Progenitor cell of endocrine pancreas (in vitro differentiated cells): ENCODE data around the gene DNAAF5. TPM values are rescaled to one million over a fixed set of nuclear protein-coding genes. Genes with fewer than 3 reads are reported as not detected.
A peak's percentile ranks its signal among the peaks of the same experiment; 100 is the strongest.

Experiments
- DNase-seq: peaks from one replicate; pipeline ENCODE4 v3.0.0; 2021; ENCODE audit warnings: low spot score; ENCODE audit not compliant: unreplicated experiment
- H3K27ac Mint-ChIP-seq: 2 replicates; pipeline ENCODE4 v1.8.0; 2021; ENCODE audit warnings: mild to moderate bottlenecking, moderate library complexity, mixed read lengths
- H3K27me3 Mint-ChIP-seq: 2 replicates; pipeline ENCODE4 v1.8.0; 2021; ENCODE audit warnings: mixed read lengths
- H3K36me3 Mint-ChIP-seq: 2 replicates; pipeline ENCODE4 v1.8.0; 2022; ENCODE audit warnings: mixed read lengths; ENCODE audit not compliant: insufficient read depth
- H3K4me1 Mint-ChIP-seq: 2 replicates; pipeline ENCODE4 v1.8.0; 2021; ENCODE audit warnings: low read depth, mixed read lengths
- H3K4me3 Mint-ChIP-seq: 2 replicates; pipeline ENCODE4 v1.8.0; 2021; ENCODE audit warnings: low read depth, mild to moderate bottlenecking, moderate library complexity, mixed read lengths
- H3K9me3 Mint-ChIP-seq: 2 replicates; pipeline ENCODE4 v1.8.0; 2021; ENCODE audit warnings: low read depth, mixed read lengths
- CTCF ChIP-seq: fragments of 200-600 bp; sonication (generic); IDR thresholded peaks from one replicate; pipeline ENCODE4 v1.5.0; 2021; ENCODE audit warnings: antibody characterized with exemption, mild to moderate bottlenecking; ENCODE audit not compliant: unreplicated experiment
- total RNA-seq: library from RNA; stranded (reverse); gene quantifications from 2 replicates; pipeline ENCODE4 v1.2.1, GENCODE V29; 2021

The DNAAF5 gene
- total RNA-seq, 1 donor from 2014 or later, result 51.0 TPM

- peaks cover 9% of the 10 kb centered on the region for H3K27me3 Mint-ChIP-seq
- DNase-seq, result peak; percentile 98
- H3K9me3 Mint-ChIP-seq, result no peaks in the 10 kb centered on the region
- peaks cover 32% of the 10 kb centered on the region for H3K4me1 Mint-ChIP-seq
- no peak overlapping the region for H3K27ac Mint-ChIP-seq
- TF ChIP-seq CTCF, result no peak
- H3K36me3 Mint-ChIP-seq, result peaks cover 5% of the 10 kb centered on the region
- H3K4me3 Mint-ChIP-seq, result peak overlapping the region; percentile 78
Observed at GRCh38 chr7:816300-816750, 89.8 kb downstream of the DNAAF5 start.

GRCh38 chr7:816751-817671, 90.5 kb downstream of the DNAAF5 start:
- H3K9me3 Mint-ChIP-seq, result no peaks in the 10 kb centered on the region
- DNase-seq, result peak; percentile 54
- TF ChIP-seq CTCF, result no peak

GRCh38 chr7:818031-818699, 91.7 kb downstream of the DNAAF5 start:
- H3K9me3 Mint-ChIP-seq, result no peaks in the 10 kb centered on the region
- peaks cover 6% of the 10 kb centered on the region for H3K27me3 Mint-ChIP-seq
- peak; percentile 40 for TF ChIP-seq CTCF
- peaks cover 31% of the 10 kb centered on the region for H3K4me1 Mint-ChIP-seq
- peak overlapping the region; percentile 97 for H3K27ac Mint-ChIP-seq
- peaks cover 7% of the 10 kb centered on the region for H3K36me3 Mint-ChIP-seq
- DNase-seq, result no peak
- peak overlapping the region; percentile 87 for H3K4me3 Mint-ChIP-seq

More at GRCh38 chr7:816751-817671, 90.5 kb downstream of the DNAAF5 start:
- peak overlapping the region; percentile 97 for H3K27ac Mint-ChIP-seq
- H3K27me3 Mint-ChIP-seq, result peaks cover 9% of the 10 kb centered on the region
- H3K4me3 Mint-ChIP-seq, result peak overlapping the region; percentile 87
- H3K36me3 Mint-ChIP-seq, result peaks cover 5% of the 10 kb centered on the region
- H3K4me1 Mint-ChIP-seq, result peaks cover 34% of the 10 kb centered on the region

GRCh38 chr7:820341-820740, 93.8 kb downstream of the DNAAF5 start:
- Mint-ChIP-seq H3K27me3 (no peaks in the 10 kb centered on the region), H3K27ac (peak overlapping the region; percentile 19), H3K4me3 (no peak overlapping the region), H3K4me1 (peaks cover 23% of the 10 kb centered on the region), H3K9me3 (no peaks in the 10 kb centered on the region), H3K36me3 (peaks cover 8% of the 10 kb centered on the region)
- no peak for TF ChIP-seq CTCF
- DNase-seq, result no peak

- no peaks in the 10 kb centered on the region for H3K27me3 Mint-ChIP-seq
- H3K4me3 Mint-ChIP-seq, result no peak overlapping the region
- no peak for TF ChIP-seq CTCF
- peak overlapping the region; percentile 70 for H3K27ac Mint-ChIP-seq
- peaks cover 26% of the 10 kb centered on the region for H3K4me1 Mint-ChIP-seq
- peaks cover 9% of the 10 kb centered on the region for H3K36me3 Mint-ChIP-seq
- DNase-seq, result no peak
- H3K9me3 Mint-ChIP-seq, result no peaks in the 10 kb centered on the region
Observed at GRCh38 chr7:821688-822087, 95.2 kb downstream of the DNAAF5 start.
